Activated T-helper 17 cell treated with anti-CD3 and anti-CD28 coated beads, Interleukin-2, amount 50 U/mL, for 72 hours (primary cell): ENCODE results near the gene CD2. TPM values are rescaled to one million over a fixed set of nuclear protein-coding genes. Genes with fewer than 3 reads are reported as not detected.

Experiments
- ATAC-seq: fragments of 150-1000 bp; cut with Tn5 transposase; replicated peaks from 2 replicates; pipeline ENCODE4 v1.10.0; 2021; ENCODE audit warnings: mild to moderate bottlenecking, moderate library complexity
- H3K27ac Mint-ChIP-seq: one replicate; pipeline ENCODE4 v1.8.0; 2022; ENCODE audit warnings: mixed read lengths
- H3K27me3 Mint-ChIP-seq: one replicate; pipeline ENCODE4 v1.8.0; 2022; ENCODE audit warnings: mixed read lengths
- H3K36me3 Mint-ChIP-seq: one replicate; pipeline ENCODE4 v1.8.0; 2022; ENCODE audit warnings: low read depth, mild to moderate bottlenecking, mixed read lengths
- H3K4me1 Mint-ChIP-seq: one replicate; pipeline ENCODE4 v1.8.0; 2022; ENCODE audit warnings: mixed read lengths
- H3K4me3 Mint-ChIP-seq: one replicate; pipeline ENCODE4 v1.8.0; 2022; ENCODE audit warnings: mild to moderate bottlenecking, mixed read lengths
- H3K9me3 Mint-ChIP-seq: one replicate; pipeline ENCODE4 v1.8.0; 2022; ENCODE audit warnings: mixed read lengths
- total RNA-seq, 2 donors: library from RNA; stranded (reverse); gene quantifications; one replicate each; pipeline ENCODE4 v1.2.3, GENCODE V29; 2022

The CD2 gene
- total RNA-seq, 2 donors from 2014 or later: 303 to 473 TPM

GRCh38 chr1:116760996-116761665, 6.9 kb downstream of the CD2 start:
- ATAC-seq: no peak
- no peaks in the 10 kb centered on the region for H3K9me3 Mint-ChIP-seq
- H3K4me3 Mint-ChIP-seq: peak overlapping the region; percentile 100
- no peaks in the 10 kb centered on the region for H3K27me3 Mint-ChIP-seq
- peak overlapping the region; percentile 100 for H3K27ac Mint-ChIP-seq
- H3K4me1 Mint-ChIP-seq: peaks cover 35% of the 10 kb centered on the region
- peaks cover 100% of the 10 kb centered on the region for H3K36me3 Mint-ChIP-seq

DNA sequence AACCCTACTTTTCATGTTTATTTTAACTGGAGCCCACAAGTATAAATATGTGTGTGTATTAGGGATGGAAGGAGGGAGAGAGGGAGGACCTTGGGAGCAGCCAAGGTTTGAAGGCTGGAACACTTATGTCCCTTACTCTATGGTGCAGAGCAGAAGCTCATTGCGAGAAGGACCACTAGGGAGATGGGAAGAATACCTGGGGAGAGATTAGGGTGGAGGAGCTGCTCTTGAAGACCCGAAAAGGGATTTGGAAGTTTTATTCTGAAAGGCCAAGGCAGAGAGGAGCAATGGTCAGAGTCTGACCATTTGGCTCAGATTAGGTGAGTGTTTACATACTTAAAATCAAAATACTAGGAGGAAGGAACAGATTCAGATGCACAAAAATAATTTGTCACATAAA, 8.1 kb downstream of the CD2 start:
- ATAC-seq: no peak

DNA sequence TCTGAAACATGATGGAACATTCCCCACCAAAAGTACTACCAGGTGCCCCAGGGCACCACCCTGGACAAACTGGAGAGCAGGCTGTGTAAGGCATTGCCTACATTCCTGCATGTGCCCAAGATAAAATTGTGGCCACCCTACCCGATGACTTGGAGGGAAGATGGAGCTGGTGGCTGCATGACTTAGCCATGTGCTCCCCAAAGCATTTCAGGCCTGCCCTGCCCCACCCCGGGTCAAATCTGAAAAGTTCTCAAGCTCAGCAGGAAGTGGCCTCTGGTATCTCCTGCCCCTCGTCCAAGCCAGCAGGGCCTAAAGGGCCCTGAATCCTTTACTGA, 8.5 kb downstream of the CD2 start:
- H3K4me3 Mint-ChIP-seq: peak overlapping the region; percentile 100
- H3K27ac Mint-ChIP-seq: peak overlapping the region; percentile 100
- peaks cover 45% of the 10 kb centered on the region for H3K4me1 Mint-ChIP-seq
- ATAC-seq: peak; percentile 2
- H3K27me3 Mint-ChIP-seq: no peaks in the 10 kb centered on the region
- H3K9me3 Mint-ChIP-seq: no peaks in the 10 kb centered on the region
- H3K36me3 Mint-ChIP-seq: peaks cover 100% of the 10 kb centered on the region

More for the DNA sequence above, 8.1 kb downstream of the CD2 start:
- H3K9me3 Mint-ChIP-seq: no peaks in the 10 kb centered on the region
- peak overlapping the region; percentile 100 for H3K4me3 Mint-ChIP-seq
- H3K36me3 Mint-ChIP-seq: peaks cover 100% of the 10 kb centered on the region
- H3K4me1 Mint-ChIP-seq: peaks cover 40% of the 10 kb centered on the region
- H3K27me3 Mint-ChIP-seq: no peaks in the 10 kb centered on the region
- peak overlapping the region; percentile 100 for H3K27ac Mint-ChIP-seq

DNA sequence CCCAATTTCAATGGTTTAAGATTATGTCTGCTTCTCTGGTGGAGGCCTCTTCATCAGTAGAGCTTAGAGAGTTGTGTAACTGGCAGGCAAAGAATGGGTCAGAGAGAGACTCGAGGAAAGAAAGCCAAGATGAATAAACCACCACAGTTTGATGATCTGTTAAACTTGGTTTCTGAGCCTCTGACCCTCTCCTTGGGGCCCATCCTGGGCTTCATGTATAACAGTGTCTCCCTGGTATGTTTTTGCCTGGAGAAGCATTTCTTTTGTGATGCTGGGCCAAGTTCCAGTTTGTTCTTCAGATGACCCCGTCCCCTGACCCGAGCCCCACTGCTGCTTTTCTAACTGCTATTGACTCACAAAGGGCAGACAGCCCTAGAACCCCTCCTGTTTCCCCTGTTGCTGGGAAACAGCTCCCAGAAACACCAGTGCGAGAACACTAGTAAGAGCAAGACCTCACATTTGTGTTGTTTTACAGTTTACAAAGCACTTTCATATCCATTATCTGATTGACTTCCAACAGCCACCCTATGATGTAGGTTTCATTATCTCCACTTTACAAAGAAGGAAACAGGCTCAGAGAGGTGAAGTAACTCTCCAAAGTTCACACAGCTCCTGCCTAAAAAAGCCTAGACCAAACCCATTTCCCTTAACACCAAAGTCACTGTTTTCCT, 9.0 kb downstream of the CD2 start:
- peak; percentile 54 for ATAC-seq
- peak overlapping the region; percentile 100 for H3K27ac Mint-ChIP-seq
- H3K9me3 Mint-ChIP-seq: no peaks in the 10 kb centered on the region
- H3K4me1 Mint-ChIP-seq: peaks cover 50% of the 10 kb centered on the region
- H3K36me3 Mint-ChIP-seq: peaks cover 100% of the 10 kb centered on the region
- H3K27me3 Mint-ChIP-seq: no peaks in the 10 kb centered on the region
- peak overlapping the region; percentile 100 for H3K4me3 Mint-ChIP-seq

DNA sequence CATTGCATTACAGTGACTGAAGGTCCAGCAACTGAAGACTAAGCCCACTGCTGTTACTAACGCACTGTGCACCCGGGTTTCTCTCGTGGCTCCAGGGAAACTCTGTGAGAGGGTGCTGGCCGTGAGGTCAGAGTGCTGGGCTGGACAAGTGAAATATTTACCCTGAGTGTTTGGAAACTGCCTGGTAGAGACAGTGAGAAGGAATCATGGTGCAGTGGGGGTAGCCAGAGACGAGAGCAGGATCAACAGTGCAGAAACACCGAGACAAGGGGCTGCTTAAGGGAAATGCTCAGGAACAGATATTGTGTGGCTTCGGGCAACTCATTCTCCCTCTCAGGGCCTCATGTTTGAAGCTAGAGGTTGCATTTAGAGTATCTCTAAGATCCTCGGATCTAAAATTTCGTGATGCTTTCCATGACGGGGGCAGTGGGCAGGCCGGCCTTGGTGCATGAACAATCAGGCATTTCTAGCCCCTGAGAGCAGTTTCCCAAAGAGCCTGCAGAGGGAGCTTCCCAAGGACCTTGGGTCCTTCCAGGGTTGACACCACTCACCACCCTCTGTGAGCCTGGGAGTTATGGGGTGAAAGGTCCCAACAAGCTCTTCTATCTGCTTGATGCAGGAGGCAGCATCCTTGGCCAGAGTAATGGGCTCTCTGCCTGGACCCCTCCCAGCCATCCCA, 9.7 kb downstream of the CD2 start:
- Mint-ChIP-seq H3K27me3 (no peaks in the 10 kb centered on the region), H3K4me3 (peak overlapping the region; percentile 100), H3K27ac (peak overlapping the region; percentile 100), H3K9me3 (no peaks in the 10 kb centered on the region), H3K4me1 (peaks cover 57% of the 10 kb centered on the region), H3K36me3 (peaks cover 100% of the 10 kb centered on the region)
- ATAC-seq: peak; percentile 4

GRCh38 chr1:116764466-116764898, 10.3 kb downstream of the CD2 start:
- Mint-ChIP-seq H3K36me3 (peaks cover 100% of the 10 kb centered on the region), H3K27me3 (no peaks in the 10 kb centered on the region), H3K9me3 (no peaks in the 10 kb centered on the region), H3K27ac (peak overlapping the region; percentile 100), H3K4me3 (peak overlapping the region; percentile 100), H3K4me1 (peaks cover 62% of the 10 kb centered on the region)
- peak; percentile 34 for ATAC-seq

DNA sequence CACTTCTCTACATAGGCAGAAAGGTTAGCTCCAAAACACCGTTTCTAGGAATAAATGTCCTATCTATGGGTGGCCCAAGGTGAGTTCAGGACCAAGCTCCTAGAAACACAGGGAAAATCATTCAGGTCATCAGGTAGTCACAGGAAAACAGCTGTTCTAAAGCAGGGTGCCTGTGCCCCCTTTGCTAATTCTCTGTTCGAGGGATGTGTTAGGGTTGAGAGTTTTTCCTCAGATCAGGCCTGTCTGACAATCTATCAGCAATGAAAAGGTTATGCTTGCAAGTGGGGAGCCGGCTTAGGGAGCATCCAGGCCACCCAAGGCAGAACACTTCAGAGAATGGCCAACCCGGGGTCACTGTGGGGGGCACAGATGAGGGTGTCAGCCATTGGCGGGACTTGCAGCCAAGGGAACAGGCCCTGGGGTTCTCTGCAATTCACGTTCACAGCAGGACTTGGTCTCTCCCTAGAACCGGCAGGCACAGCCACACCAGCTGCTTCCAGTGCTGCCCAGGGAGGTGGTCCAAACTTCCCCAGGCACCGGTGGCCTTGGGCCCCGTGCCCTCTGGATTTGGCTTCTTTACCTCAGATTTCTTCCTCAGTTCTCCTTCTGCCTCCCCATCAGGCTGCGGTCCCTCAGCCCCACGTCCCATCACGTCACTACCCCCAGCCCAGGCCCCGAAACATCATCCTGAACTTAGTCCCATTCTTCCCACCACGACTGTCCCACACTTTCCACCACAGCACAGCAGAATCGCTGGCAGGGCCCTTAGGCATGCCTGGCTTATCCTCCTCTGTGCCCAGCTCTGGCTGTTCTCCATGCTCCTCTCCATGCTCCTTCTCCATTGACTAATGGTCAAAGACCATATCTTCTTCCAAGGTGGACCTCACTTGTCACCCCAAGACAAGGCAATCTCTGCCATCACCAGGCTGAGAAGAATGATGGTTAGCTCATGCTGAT, 11.0 kb downstream of the CD2 start:
- peak overlapping the region; percentile 100 for H3K4me3 Mint-ChIP-seq

DNA sequence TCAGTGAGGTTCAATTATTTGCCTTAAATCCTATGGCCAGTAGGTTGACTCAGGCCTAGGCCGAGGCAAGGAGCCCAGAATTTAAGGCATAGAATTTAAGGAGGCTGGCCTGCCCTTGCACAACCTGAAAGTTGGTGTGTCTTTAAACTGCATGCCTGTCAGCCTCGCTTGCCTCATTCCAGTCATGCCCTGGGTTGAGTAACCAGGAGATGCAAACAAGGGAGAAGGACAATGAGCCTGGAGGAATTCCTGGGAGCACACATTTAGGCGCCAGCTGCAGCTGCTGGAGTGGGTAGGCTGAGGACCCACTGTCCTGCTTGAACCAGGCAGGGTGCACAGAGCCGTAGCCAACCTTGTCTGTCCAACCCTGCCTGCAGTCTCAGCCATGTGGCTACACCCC, 11.7 kb downstream of the CD2 start:
- Mint-ChIP-seq H3K4me1 (peaks cover 66% of the 10 kb centered on the region), H3K9me3 (no peaks in the 10 kb centered on the region), H3K27me3 (no peaks in the 10 kb centered on the region), H3K4me3 (peak overlapping the region; percentile 100), H3K27ac (peak overlapping the region; percentile 100), H3K36me3 (peaks cover 100% of the 10 kb centered on the region)
- no peak for ATAC-seq

More for the DNA sequence above, 11.0 kb downstream of the CD2 start:
- no peak for ATAC-seq
- H3K27me3 Mint-ChIP-seq: no peaks in the 10 kb centered on the region
- peaks cover 100% of the 10 kb centered on the region for H3K36me3 Mint-ChIP-seq
- peaks cover 62% of the 10 kb centered on the region for H3K4me1 Mint-ChIP-seq
- H3K27ac Mint-ChIP-seq: peak overlapping the region; percentile 100
- no peaks in the 10 kb centered on the region for H3K9me3 Mint-ChIP-seq

- Mint-ChIP-seq H3K9me3 (no peaks in the 10 kb centered on the region), H3K36me3 (peaks cover 100% of the 10 kb centered on the region), H3K4me3 (peak overlapping the region; percentile 100), H3K4me1 (peaks cover 73% of the 10 kb centered on the region), H3K27me3 (no peaks in the 10 kb centered on the region), H3K27ac (peak overlapping the region; percentile 100)
- ATAC-seq: peak; percentile 14
These were observed 12.6 kb downstream of the CD2 start for GRCh38 chr1:116766616-116767469.

DNA sequence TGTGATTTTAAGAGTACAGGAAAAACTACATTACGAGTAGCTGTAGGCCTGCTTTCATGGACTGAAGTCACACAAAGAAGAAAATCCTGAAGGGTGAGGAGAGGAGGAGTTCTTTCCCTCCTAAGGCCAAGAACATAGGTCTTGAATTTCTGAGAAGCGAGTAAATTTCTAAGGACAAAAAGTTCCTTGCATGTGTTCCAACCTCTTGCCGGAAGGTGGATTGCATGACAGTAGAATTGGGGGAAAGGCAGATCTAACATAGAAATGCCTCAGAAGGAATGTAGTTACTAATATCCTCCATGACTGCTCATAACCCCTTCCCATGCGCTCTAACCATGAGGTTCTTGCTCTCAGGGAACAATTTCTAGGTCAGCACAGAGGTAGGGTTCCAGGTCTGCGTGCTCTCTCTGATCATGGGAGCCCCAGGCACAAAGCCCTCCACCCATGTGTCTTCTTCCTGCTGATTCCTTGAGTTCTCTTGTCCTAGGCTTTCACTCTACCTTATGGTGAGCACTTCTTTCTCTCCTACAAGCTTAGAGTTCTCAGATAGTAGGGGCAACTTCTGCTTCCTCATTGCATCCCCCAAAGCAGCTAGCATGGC, 13.7 kb downstream of the CD2 start:
- H3K27ac Mint-ChIP-seq: peak overlapping the region; percentile 100
- H3K9me3 Mint-ChIP-seq: no peaks in the 10 kb centered on the region
- peaks cover 100% of the 10 kb centered on the region for H3K36me3 Mint-ChIP-seq
- no peaks in the 10 kb centered on the region for H3K27me3 Mint-ChIP-seq
- H3K4me3 Mint-ChIP-seq: peak overlapping the region; percentile 100
- no peak for ATAC-seq
- H3K4me1 Mint-ChIP-seq: peaks cover 75% of the 10 kb centered on the region

GRCh38 chr1:116768416-116769103, 14.3 kb downstream of the CD2 start:
- ATAC-seq: no peak
- Mint-ChIP-seq H3K36me3 (peaks cover 100% of the 10 kb centered on the region), H3K4me1 (peaks cover 71% of the 10 kb centered on the region), H3K4me3 (peak overlapping the region; percentile 100), H3K27me3 (no peaks in the 10 kb centered on the region), H3K9me3 (no peaks in the 10 kb centered on the region), H3K27ac (peak overlapping the region; percentile 100)

DNA sequence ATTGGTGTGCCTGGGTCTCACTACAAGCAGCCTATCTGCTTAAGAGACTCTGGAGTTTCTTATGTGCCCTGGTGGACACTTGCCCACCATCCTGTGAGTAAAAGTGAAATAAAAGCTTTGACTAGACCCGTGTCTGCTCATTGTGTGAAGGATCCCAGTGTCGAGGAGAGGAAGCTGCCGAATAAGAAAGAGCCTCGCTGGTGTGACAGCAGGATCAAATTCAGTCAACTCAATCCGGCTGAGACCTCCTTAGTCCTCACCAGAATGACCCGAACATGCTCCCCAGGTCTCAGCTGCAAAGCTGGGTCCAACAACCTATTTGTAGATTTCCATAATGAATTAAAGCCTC, 14.8 kb downstream of the CD2 start:
- ATAC-seq: peak; percentile 15
- Mint-ChIP-seq H3K27ac (peak overlapping the region; percentile 100), H3K4me1 (peaks cover 67% of the 10 kb centered on the region), H3K27me3 (no peaks in the 10 kb centered on the region), H3K36me3 (peaks cover 100% of the 10 kb centered on the region), H3K9me3 (no peaks in the 10 kb centered on the region), H3K4me3 (peak overlapping the region; percentile 100)
